ENCODE results near the gene NUDT8. TPM values are rescaled to one million over a fixed set of nuclear protein-coding genes. Genes with fewer than 3 reads are reported as not detected.

The NUDT8 gene
- total RNA-seq, 1 experiment from 2014 or later: 25.5 TPM

- BruUV-seq (replicated peaks): no TSS peak
- Histone ChIP-seq H3K9me2 (ENCODE audit: insufficient read depth) (no peaks in the 10 kb centered on the region), H3K9me3 (ENCODE audit: insufficient read depth, low read depth) (no peaks in the 10 kb centered on the region), H3K4me1 (replicated peaks; ENCODE audit: insufficient read depth) (no peaks in the 10 kb centered on the region), H3K4me3 (no peak overlapping the region), H2AFZ (no peak overlapping the region), H3K79me2 (ENCODE audit: low read depth) (no peaks in the 10 kb centered on the region), H4K20me1 (ENCODE audit: insufficient read depth) (no peaks in the 10 kb centered on the region), H3K4me2 (no peak overlapping the region), H3K27me3 (ENCODE audit: insufficient read depth, low read depth) (no peaks in the 10 kb centered on the region), H3F3A (ENCODE audit: insufficient read depth, low read depth) (peaks cover 28% of the 10 kb centered on the region), H3K27ac (no peak overlapping the region), H3K36me3 (ENCODE audit: low read depth) (no peaks in the 10 kb centered on the region)
- intact Hi-C loops (cut with micrococcal nuclease; ENCODE audit: unreplicated experiment): no loop called here
- ChIA-PET POLR2A (ENCODE audit: unreplicated experiment) (no interaction called here), CTCF (interaction anchor here (0.6 kb wide), 2 partner anchors 54 to 139 kb away, joined by 3 read pairs; partner anchors contain the start of gene CDK2AP2)
- peak in 1 of 2 experiments; percentile 10 for DNase-seq
- TF ChIP-seq CTCF (conservative IDR thresholded peaks at IDR 0.05): no peak
- no peak for TF ChIP-seq EZH2 (IDR thresholded peaks at IDR 0.05; ENCODE audit: low read depth)
Measured at GRCh38 chr11:67647471-67647870, 17.7 kb upstream of the NUDT8 start.

- no peaks in the 10 kb centered on the region for H3K4me1 ChIP-seq (replicated peaks; ENCODE audit: insufficient read depth)
- intact Hi-C loops (cut with micrococcal nuclease; ENCODE audit: unreplicated experiment): no loop called here
- H3K36me3 ChIP-seq (ENCODE audit: low read depth): no peaks in the 10 kb centered on the region
- TF ChIP-seq EZH2 (IDR thresholded peaks at IDR 0.05; ENCODE audit: low read depth) (no peak), CTCF (conservative IDR thresholded peaks at IDR 0.05) (no peak)
- peaks cover 25% of the 10 kb centered on the region for H3F3A ChIP-seq (ENCODE audit: insufficient read depth, low read depth)
- no TSS peak for BruUV-seq (replicated peaks)
- peak in 1 of 2 experiments; percentile 11 for DNase-seq
- H3K27me3 ChIP-seq (ENCODE audit: insufficient read depth, low read depth): no peaks in the 10 kb centered on the region
- H4K20me1 ChIP-seq (ENCODE audit: insufficient read depth): no peaks in the 10 kb centered on the region
- H3K4me3 ChIP-seq: no peak overlapping the region
- no peaks in the 10 kb centered on the region for H3K79me2 ChIP-seq (ENCODE audit: low read depth)
- CTCF ChIA-PET: no interaction called here
- POLR2A ChIA-PET (ENCODE audit: unreplicated experiment): interaction anchor here (0.7 kb wide), 1 partner anchor 55 kb away, joined by 3 read pairs; no protein-coding TSS in a partner anchor
- no peak overlapping the region for H2AFZ ChIP-seq
- no peak overlapping the region for H3K4me2 ChIP-seq
- H3K9me3 ChIP-seq (ENCODE audit: insufficient read depth, low read depth): no peaks in the 10 kb centered on the region
- H3K27ac ChIP-seq: no peak overlapping the region
- no peaks in the 10 kb centered on the region for H3K9me2 ChIP-seq (ENCODE audit: insufficient read depth)
Measured at GRCh38 chr11:67646535-67647336, 17.0 kb upstream of the NUDT8 start.

- Histone ChIP-seq H3F3A (ENCODE audit: insufficient read depth, low read depth) (peaks cover 25% of the 10 kb centered on the region), H3K9me3 (ENCODE audit: insufficient read depth, low read depth) (no peaks in the 10 kb centered on the region), H4K20me1 (ENCODE audit: insufficient read depth) (no peaks in the 10 kb centered on the region), H3K27ac (no peak overlapping the region), H3K4me1 (replicated peaks; ENCODE audit: insufficient read depth) (no peaks in the 10 kb centered on the region), H3K4me2 (no peak overlapping the region), H3K36me3 (ENCODE audit: low read depth) (no peaks in the 10 kb centered on the region), H3K9me2 (ENCODE audit: insufficient read depth) (no peaks in the 10 kb centered on the region), H3K79me2 (ENCODE audit: low read depth) (no peaks in the 10 kb centered on the region), H3K27me3 (ENCODE audit: insufficient read depth, low read depth) (peaks cover 4% of the 10 kb centered on the region), H3K4me3 (no peak overlapping the region), H2AFZ (no peak overlapping the region)
- intact Hi-C loops (cut with micrococcal nuclease; ENCODE audit: unreplicated experiment): no loop called here
- CTCF ChIA-PET: interaction anchor here (0.7 kb wide), 1 partner anchor 16 kb away, joined by 5 read pairs; no protein-coding TSS in a partner anchor
- POLR2A ChIA-PET (ENCODE audit: unreplicated experiment): interaction anchor here (0.7 kb wide), 1 partner anchor 56 kb away, joined by 3 read pairs; no protein-coding TSS in a partner anchor
- no TSS peak for BruUV-seq (replicated peaks)
- TF ChIP-seq CTCF (conservative IDR thresholded peaks at IDR 0.05) (no peak), EZH2 (IDR thresholded peaks at IDR 0.05; ENCODE audit: low read depth) (no peak)
- no peak for DNase-seq
Measured at GRCh38 chr11:67645521-67646461, 16.1 kb upstream of the NUDT8 start.

Measured in PC-9 (cell line).